ENCODE measurements around the gene RGCC.
"Not testable (repeated sequence)": the region's sequence is repeated elsewhere in the genome, so short reads cannot be mapped to it uniquely, and the experiment has no call there.

The RGCC gene

DNA sequence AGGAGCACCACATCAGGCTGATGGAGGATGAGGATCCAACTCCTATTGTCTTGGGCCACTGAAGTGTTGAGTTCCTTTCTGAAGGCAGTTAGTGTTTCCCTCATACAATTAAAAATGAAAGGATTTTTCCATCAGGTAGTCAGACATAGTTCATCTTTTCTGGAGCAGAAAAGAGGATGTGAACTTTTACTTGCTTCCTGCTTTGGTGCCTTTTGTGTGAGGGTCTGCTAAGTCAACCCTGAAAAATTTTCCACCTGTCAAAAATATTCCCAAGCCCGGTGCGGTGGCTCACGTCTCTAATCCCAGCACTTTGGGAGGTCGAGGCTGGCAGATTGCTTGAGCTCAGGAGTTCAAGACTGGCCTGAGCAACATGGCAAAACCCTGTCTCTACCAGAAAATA lies 43.9 kb downstream of the RGCC start:
- Histone ChIP-seq H3K4me2 (ENCODE audit: low read length) (no peak overlapping the region), H3K27me3 (ENCODE audit: control insufficient read depth, insufficient read depth, low read length) (no peaks in the 10 kb centered on the region), H3K4me1 (no peaks in the 10 kb centered on the region), H2AFZ (no peak overlapping the region), H3K9ac (no peak overlapping the region), H3K9me3 (ENCODE audit: control insufficient read depth, low read length) (no peaks in the 10 kb centered on the region), H3K27ac (no peak overlapping the region), H3K36me3 (ENCODE audit: control insufficient read depth, insufficient read depth, low read length) (no peaks in the 10 kb centered on the region), H3K4me3 (ENCODE audit: low read depth, low read length) (no peak overlapping the region), H3K79me2 (no peaks in the 10 kb centered on the region)
- TF ChIP-seq CTCF (IDR thresholded peaks at IDR 0.05) = no peak

DNA sequence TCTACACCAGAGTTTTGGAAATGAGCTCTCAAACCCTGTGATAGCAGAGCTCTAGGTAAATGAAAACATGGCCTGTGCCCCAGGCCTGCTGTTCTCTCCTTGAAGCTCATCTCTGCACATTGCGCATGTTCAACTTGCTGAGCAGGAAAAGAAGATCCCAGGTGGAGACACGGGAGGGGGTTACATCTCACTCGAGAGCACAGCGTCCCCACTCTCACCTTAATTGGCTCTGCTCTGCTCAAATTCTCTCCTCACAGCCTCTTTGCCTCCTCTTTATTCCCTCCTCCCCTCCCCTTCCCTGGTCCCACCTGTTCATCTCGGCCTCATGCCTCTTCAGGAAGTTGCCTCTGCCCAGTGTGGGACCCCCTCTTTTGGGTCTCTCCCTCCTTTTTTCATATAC lies 44.7 kb downstream of the RGCC start:
- no peaks in the 10 kb centered on the region for H3K4me1 ChIP-seq
- no peak overlapping the region for H3K4me2 ChIP-seq (ENCODE audit: low read length)
- H3K9me3 ChIP-seq (ENCODE audit: control insufficient read depth, low read length) = no peaks in the 10 kb centered on the region
- H2AFZ ChIP-seq = no peak overlapping the region
- H3K79me2 ChIP-seq = no peaks in the 10 kb centered on the region
- H3K36me3 ChIP-seq (ENCODE audit: control insufficient read depth, insufficient read depth, low read length) = no peaks in the 10 kb centered on the region
- no peak for TF ChIP-seq CTCF (IDR thresholded peaks at IDR 0.05)
- no peaks in the 10 kb centered on the region for H3K27me3 ChIP-seq (ENCODE audit: control insufficient read depth, insufficient read depth, low read length)
- no peak overlapping the region for H3K9ac ChIP-seq
- H3K4me3 ChIP-seq (ENCODE audit: low read depth, low read length) = no peak overlapping the region
- H3K27ac ChIP-seq = no peak overlapping the region

DNA sequence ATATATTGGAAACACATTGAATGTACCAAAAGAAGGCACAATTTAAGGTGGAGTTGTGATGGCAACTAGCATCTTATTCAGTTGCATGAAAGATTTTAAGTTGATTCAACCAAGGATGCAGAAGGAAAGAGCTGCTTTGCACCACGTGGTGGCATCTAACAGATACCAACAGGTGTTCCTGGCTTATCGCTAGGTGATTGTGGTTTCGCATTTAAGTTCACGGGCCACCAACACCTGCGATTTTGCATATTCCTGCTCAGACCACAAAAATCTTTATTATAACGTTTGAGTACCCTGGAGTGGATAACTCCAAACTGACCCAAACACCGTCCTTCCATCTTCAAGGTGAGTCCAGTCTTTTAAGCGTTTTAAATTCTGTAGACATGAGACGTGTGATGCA lies 45.3 kb downstream of the RGCC start:
- Histone ChIP-seq H3K36me3 (ENCODE audit: control insufficient read depth, insufficient read depth, low read length) (no peaks in the 10 kb centered on the region), H3K9me3 (ENCODE audit: control insufficient read depth, low read length) (no peaks in the 10 kb centered on the region), H3K27ac (no peak overlapping the region), H3K79me2 (no peaks in the 10 kb centered on the region), H3K4me3 (ENCODE audit: low read depth, low read length) (no peak overlapping the region), H2AFZ (no peak overlapping the region), H3K27me3 (ENCODE audit: control insufficient read depth, insufficient read depth, low read length) (no peaks in the 10 kb centered on the region), H3K9ac (no peak overlapping the region), H3K4me1 (no peaks in the 10 kb centered on the region), H3K4me2 (ENCODE audit: low read length) (no peak overlapping the region)
- no peak for TF ChIP-seq CTCF (IDR thresholded peaks at IDR 0.05)

GRCh38 chr13:41503356-41503755 lies 46.0 kb downstream of the RGCC start:
- Histone ChIP-seq H3K27me3 (ENCODE audit: control insufficient read depth, insufficient read depth, low read length) (no peaks in the 10 kb centered on the region), H3K79me2 (no peaks in the 10 kb centered on the region), H2AFZ (no peak overlapping the region), H3K9ac (no peak overlapping the region), H3K36me3 (ENCODE audit: control insufficient read depth, insufficient read depth, low read length) (no peaks in the 10 kb centered on the region), H3K27ac (no peak overlapping the region), H3K4me2 (ENCODE audit: low read length) (no peak overlapping the region), H3K4me3 (ENCODE audit: low read depth, low read length) (no peak overlapping the region), H3K9me3 (ENCODE audit: control insufficient read depth, low read length) (no peaks in the 10 kb centered on the region), H3K4me1 (no peaks in the 10 kb centered on the region)
- TF ChIP-seq CTCF (IDR thresholded peaks at IDR 0.05) = no peak

GRCh38 chr13:41504657-41505056 lies 47.3 kb downstream of the RGCC start:
- H3K9ac ChIP-seq; H3K4me3 ChIP-seq (ENCODE audit: low read depth, low read length); H3K4me1 ChIP-seq; H3K27me3 ChIP-seq (ENCODE audit: control insufficient read depth, insufficient read depth, low read length); H3K4me2 ChIP-seq (ENCODE audit: low read length); H3K36me3 ChIP-seq (ENCODE audit: control insufficient read depth, insufficient read depth, low read length); H3K9me3 ChIP-seq (ENCODE audit: control insufficient read depth, low read length); H2AFZ ChIP-seq; H3K27ac ChIP-seq; H3K79me2 ChIP-seq: not testable (repeated sequence)

Measured in parathyroid adenoma (tissue), 2 donors.